Measurements from ENCODE around the gene ALS2CL.

The ALS2CL gene

GRCh38 chr3:46667061-46667621 is 26.3 kb downstream of the ALS2CL start:
- H3K4me3 ChIP-seq (ENCODE audit: low read depth, low read length): no peak overlapping the region

DNA sequence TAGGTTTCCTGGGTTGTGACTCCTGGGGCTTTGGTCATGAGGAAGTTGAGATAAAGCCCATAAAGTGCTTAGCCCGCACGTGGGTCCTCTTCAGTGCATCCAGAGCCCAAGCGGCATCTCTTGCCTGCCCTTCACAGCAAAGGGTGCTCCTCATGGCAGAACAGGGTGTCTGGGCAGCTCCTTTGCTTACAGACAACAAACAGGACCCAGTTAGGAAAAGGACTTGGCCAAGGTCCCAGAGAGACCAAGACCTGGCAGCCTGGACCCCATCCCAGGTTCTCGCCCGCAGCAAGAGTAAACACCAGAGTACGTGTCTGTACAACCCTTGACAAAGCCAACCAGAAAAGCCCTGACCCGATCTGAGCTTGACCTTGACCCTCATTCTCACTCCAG is 27.0 kb downstream of the ALS2CL start:
- H3K4me3 ChIP-seq (ENCODE audit: low read depth, low read length): no peak overlapping the region

GRCh38 chr3:46665763-46666452 is 27.6 kb downstream of the ALS2CL start:
- no peak overlapping the region for H3K4me3 ChIP-seq (ENCODE audit: low read depth, low read length)

DNA sequence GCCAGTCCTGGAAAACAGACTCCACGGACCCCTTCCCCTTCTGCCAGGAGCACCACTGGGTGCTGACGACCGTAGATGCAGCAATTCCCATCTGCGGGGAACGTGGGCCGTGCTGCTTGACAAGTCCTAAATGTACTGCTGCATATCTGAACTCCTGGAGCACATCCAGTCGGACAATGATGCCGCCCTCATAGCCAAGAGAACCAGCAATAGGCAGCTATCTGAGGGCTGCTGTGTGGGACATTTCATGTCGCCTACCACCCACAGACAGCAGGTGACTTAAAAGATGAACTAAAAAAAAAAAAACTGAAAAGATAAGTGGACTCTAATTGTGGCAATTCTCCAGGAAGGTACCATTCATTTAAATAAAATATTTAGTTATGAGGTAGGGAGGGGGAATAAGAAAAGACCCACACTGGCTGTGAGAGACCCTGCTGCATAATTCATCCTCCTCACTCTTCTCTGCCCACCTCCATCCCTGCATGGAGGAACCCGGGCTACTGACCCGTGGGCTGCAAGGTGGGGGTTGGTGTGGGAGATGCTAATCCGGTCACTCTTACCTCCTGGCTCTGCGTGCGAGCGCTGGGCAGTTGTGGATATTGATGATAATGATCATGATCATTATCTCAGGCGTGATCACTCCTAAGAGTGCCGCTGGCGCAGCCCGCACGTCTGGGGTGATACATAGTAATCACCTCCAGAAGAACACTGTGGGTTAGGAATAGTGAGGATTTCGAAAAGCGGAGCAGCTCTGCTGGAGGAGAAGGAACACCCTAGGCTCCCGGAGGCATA is 28.3 kb downstream of the ALS2CL start:
- H3K4me3 ChIP-seq (ENCODE audit: low read depth, low read length): no peak overlapping the region

DNA sequence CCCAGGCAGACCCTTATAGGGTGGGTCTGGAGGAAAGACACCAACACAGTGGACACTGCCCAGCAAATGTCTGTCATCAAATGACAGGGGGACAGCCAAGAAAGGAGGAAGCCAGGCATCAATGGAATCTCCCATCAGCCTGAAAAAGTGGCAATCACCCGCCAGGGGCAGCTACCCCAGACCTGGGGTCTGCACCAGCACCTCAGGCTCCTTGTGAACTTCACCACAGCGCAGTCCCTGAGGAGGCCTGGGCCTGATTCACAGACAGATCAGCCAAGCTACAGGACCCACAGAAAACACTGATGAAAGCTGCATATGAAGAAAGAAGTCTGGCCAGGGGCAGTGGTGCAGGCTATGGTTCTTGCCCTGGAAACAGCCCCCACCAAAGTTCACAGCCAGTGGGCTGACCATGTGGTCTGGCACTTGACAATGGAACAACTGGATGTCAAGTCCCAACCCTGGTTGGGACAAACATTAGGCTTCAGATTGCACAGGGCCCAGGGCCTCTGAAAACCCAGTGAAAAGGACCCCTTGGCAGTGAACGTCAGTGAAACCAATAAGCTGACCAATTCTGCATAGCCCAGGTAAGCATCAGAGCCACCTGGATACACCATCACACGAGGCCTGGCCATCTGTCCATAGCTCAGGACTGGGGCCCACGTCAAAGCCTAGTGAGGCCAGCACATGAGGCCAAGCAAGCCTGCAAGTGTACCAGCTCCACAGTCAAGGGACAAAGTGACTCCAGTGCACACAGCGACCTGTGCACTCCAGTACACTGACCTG is 29.1 kb downstream of the ALS2CL start:
- H3K4me3 ChIP-seq (ENCODE audit: low read depth, low read length): no peak overlapping the region

- no peak overlapping the region for H3K4me3 ChIP-seq (ENCODE audit: low read depth, low read length)
Measured at GRCh38 chr3:46663591-46664135, 29.8 kb downstream of the ALS2CL start.

DNA sequence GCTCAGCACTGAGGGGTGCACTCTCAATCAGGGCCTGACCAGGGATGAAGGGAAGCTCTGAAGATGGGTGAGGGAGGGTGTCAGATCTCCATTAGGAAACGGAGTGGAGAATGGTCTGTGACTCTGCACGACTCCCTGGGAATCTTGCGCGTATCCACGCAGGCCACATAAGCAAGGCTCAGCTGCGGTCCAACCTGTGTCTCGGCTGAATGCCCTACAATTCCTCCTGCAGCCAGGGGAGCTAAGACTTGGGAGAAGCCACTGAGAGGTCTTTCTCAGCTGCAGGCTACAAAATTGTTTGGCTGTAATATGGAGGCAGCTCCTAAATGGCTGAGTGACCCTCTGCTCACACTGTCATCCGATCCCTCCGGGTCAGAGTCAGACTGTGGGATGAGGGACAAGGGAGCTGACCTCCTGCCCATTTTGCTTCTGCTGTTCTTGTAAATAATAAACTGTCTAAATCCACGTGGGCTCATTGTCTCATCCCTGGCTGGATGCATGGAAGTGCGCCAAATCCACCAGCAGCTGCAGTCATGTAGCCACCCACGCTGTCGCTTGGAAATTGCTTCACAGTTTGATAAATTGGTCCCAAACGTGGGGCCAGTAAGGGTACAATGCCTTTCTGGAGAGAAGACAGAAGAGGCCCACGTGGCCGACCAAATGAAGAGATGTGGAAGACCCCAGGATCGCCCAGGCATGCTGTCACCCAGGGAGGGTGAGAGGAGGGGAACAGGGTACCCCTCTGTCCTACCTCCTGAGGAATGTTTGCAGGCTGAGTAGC is 30.5 kb downstream of the ALS2CL start:
- no peak overlapping the region for H3K4me3 ChIP-seq (ENCODE audit: low read depth, low read length)

DNA sequence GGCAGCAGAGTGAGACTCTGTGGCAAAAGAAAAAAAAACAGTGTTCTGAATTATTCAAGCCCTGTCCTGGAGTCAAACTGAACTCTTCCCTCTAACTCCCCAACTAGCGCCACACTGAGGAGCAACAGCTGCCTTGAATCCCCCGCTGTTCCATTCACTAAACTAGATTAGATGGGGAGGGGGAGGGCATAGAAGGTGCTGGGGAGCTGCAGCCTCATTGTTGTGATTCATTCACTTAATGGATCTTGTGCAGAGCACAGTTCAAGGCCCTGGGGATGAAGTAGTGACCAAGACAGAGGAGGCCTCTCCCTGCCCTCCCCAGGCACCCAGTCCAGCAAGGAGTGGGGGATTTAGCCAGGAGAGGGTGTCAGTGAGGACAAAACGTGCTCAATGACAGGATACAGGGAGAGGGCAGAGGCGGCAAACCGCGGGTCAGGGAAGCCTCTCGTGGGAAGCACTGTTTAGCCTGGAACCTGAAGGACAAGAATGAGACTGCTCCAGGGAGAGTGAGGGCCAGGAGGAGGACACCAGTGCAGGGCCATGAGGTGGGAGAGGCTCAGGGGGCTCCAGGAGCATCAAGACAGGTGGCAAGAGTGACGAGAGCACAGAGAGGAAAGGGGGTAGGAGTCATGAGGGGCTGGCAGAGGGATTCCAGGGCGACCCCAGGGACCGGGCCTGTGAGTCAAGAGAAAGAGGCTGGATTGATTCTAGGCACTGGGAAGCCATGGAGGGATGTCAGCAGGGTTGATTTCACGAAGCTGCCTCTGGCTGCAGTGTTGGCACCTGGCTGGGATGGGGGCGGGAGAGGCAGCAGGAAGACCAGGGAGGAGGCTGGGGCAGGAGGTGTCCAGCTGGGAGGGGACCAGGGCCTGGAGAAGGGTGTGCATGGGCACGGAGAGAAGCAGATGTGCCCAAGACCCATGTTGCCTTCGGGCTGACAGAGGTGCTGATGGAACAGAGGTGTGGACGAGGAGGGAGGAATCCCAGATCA is 31.4 kb downstream of the ALS2CL start:
- H3K4me3 ChIP-seq (ENCODE audit: low read depth, low read length): no peak overlapping the region

DNA sequence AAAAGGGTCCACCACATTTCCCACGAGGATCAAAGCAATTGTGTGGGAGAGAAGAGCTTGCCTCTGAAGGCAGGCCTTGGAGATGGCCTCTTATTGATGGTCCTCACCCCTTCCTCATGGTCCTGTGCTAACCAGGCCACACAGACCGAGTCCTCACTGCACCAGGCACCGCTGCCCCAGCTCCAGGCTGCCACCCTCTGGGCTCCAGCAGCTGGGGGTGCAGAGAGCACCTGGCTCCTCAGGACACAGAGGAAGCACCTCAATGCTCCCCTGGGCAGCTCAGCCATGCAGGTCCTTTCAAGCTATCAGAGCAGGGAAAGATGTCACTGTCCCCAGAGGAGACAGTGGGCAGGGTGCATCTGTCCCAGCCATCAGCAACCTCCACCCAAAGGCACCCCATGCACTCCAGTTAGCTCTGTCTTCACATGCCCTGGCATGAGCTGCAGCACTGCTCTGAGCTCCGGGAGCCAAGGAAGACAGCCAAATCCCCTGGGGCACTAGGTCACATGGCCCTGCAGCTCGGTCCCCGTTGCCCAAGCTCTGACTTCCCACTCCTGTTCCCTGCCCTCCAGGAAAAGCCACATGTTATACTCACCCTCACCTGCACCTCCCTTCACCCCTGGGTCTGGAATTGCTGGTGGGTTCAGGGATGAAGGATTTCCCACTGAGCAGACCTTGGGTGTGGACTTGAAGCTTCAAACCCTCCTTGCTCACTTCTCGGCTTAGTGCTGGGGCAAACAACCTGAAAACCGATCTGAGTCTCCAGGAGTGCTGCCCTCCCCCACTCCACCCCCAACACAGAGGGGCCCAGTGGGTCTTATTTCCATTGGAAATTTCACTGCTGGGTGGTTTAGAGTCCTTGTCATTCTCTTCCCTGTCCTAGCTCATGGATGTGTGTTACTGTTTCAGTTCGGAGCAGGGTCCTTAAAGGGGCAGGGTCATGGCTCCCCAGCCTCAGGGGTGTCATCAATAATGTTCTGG is 32.6 kb downstream of the ALS2CL start:
- H3K4me3 ChIP-seq (ENCODE audit: low read depth, low read length): no peak overlapping the region

- H3K4me3 ChIP-seq (ENCODE audit: low read depth, low read length): no peak overlapping the region
Measured at GRCh38 chr3:46660003-46660402, 33.5 kb downstream of the ALS2CL start.

GRCh38 chr3:46659285-46659684 is 34.2 kb downstream of the ALS2CL start:
- H3K4me3 ChIP-seq (ENCODE audit: low read depth, low read length): no peak overlapping the region

GRCh38 chr3:46656778-46657556 is 36.5 kb downstream of the ALS2CL start:
- no peak overlapping the region for H3K4me3 ChIP-seq (ENCODE audit: low read depth, low read length)

DNA sequence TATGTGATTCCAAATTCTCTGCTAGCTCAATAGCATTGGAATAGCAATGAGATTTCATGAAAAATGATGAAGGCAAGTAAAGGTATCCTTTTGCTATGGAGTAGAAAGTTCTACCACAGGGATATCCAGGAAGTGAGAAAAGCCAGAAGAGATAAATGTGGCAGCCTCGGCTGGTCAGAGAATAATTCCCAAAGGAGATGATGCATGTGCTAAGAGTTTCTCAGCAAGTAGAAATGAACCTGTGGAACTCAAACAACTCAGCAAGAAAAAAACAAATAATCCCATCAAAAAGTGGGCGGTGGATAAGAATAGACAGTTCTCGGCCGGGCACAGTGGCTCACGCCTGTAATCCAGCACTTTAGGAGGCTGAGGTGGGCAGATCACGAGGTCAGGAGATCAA is 38.2 kb downstream of the ALS2CL start:
- H3K4me3 ChIP-seq (ENCODE audit: low read depth, low read length): no peak overlapping the region

GRCh38 chr3:46651084-46651483 is 42.4 kb downstream of the ALS2CL start:
- H3K4me3 ChIP-seq (ENCODE audit: low read depth, low read length): no peak overlapping the region

DNA sequence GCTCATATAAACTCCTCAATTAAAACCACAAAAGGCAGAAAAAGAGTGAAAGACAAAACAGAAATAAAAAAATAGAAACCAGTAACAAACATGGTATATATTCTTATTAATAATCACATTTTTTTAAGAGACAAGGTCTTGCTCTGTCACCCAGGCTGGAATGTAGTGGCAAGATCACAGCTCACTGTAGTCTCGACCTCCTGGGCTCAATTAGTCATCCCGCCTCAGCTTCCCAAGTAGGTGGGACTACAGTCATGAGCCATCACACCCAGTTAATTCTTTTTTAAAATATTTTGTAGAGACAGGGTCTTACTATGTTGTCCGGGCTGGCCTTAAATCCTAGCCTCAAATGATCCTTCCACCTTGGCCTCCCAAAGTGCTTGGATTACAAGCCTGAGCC is 44.0 kb downstream of the ALS2CL start:
- H3K4me3 ChIP-seq (ENCODE audit: low read depth, low read length): no peak overlapping the region

DNA sequence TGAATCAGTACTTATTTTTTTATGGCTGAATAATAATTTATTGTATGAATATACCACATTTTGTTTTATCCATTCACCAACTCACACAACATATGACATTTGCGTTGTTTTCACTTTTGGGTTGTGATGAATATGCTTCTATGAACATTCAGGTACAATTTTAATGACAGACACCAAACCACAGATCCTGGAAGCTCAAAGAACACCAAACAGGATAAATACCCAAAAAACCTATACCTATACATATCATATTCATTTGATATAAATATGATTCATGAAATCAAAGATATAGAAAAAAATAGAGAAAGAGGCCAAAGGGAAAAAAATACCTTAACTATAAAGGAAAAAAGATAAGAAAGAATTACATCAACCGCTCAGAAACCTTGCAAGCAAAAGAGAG is 45.4 kb downstream of the ALS2CL start:
- no peak overlapping the region for H3K4me3 ChIP-seq (ENCODE audit: low read depth, low read length)

GRCh38 chr3:46646700-46647099 is 46.8 kb downstream of the ALS2CL start:
- no peak overlapping the region for H3K4me3 ChIP-seq (ENCODE audit: low read depth, low read length)
